GM18861 (cell line): Measurements from ENCODE around the gene MIA3.
"Not testable (repeated sequence)": the region's sequence is repeated elsewhere in the genome, so short reads cannot be mapped to it uniquely, and the experiment has no call there.

Experiments used
- ATAC-seq: cut with Tn5 transposase; IDR thresholded peaks from one replicate; pipeline ENCODE4 v1.9.1; 2021; ENCODE audit not compliant: unreplicated experiment

Gene MIA3, protein sequence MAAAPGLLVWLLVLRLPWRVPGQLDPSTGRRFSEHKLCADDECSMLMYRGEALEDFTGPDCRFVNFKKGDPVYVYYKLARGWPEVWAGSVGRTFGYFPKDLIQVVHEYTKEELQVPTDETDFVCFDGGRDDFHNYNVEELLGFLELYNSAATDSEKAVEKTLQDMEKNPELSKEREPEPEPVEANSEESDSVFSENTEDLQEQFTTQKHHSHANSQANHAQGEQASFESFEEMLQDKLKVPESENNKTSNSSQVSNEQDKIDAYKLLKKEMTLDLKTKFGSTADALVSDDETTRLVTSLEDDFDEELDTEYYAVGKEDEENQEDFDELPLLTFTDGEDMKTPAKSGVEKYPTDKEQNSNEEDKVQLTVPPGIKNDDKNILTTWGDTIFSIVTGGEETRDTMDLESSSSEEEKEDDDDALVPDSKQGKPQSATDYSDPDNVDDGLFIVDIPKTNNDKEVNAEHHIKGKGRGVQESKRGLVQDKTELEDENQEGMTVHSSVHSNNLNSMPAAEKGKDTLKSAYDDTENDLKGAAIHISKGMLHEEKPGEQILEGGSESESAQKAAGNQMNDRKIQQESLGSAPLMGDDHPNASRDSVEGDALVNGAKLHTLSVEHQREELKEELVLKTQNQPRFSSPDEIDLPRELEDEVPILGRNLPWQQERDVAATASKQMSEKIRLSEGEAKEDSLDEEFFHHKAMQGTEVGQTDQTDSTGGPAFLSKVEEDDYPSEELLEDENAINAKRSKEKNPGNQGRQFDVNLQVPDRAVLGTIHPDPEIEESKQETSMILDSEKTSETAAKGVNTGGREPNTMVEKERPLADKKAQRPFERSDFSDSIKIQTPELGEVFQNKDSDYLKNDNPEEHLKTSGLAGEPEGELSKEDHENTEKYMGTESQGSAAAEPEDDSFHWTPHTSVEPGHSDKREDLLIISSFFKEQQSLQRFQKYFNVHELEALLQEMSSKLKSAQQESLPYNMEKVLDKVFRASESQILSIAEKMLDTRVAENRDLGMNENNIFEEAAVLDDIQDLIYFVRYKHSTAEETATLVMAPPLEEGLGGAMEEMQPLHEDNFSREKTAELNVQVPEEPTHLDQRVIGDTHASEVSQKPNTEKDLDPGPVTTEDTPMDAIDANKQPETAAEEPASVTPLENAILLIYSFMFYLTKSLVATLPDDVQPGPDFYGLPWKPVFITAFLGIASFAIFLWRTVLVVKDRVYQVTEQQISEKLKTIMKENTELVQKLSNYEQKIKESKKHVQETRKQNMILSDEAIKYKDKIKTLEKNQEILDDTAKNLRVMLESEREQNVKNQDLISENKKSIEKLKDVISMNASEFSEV (N-terminal part only)

DNA sequence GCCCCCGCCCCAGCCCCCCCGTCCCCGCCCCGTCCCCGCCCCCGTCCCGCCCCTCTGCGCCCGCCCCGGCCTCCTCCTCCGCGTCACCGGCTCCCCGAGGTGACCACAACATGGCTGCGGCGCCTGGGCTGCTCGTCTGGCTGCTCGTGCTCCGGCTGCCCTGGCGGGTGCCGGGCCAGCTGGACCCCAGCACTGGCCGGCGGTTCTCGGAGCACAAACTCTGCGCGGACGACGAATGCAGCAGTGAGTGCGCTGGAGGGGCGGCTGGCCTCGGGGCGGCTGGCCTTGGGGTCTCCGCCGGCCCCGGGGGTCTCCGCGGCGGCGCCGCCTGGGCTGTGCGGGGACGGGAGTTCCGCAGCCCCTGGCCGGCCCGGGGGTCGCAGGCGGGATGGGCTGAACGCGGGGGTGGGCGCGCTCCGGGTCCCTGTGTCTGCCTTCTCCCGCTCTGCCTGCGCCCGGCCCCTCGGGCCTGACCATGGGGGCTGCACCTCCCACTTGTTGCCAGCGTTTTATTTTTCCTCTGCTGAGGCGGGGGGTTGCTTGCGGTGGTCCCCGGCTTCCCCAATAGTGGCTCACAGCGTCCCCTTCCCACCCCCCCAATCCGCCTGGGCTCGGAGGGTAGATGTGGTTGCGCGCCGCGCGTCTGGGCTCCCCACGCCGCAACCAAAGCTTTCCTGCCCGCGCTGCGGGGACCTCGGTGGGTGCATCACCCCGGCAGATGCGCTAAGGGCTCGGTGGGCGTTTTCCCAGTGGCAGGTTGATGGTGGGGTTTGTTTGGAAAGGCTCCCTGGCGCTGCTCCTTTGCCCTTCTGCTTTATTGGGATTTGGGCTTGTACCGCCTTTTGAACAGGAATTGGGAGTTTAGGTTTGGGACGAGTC lies at the start of gene MIA3:
Gene MIA3 (plus strand): TSS at position 97 of the 879 bp plus-strand sequence. CDS start 14 bp downstream, at position 111.
- ATAC-seq = peak; percentile 28

- ATAC-seq = no peak
Observed at GRCh38 chr1:222570837-222571236, 47.1 kb upstream of the MIA3 start.

GRCh38 chr1:222579316-222579715 lies 38.6 kb upstream of the MIA3 start:
- no peak for ATAC-seq

- ATAC-seq = peak; percentile 61
Observed at GRCh38 chr1:222582099-222582774, 35.7 kb upstream of the MIA3 start.

DNA sequence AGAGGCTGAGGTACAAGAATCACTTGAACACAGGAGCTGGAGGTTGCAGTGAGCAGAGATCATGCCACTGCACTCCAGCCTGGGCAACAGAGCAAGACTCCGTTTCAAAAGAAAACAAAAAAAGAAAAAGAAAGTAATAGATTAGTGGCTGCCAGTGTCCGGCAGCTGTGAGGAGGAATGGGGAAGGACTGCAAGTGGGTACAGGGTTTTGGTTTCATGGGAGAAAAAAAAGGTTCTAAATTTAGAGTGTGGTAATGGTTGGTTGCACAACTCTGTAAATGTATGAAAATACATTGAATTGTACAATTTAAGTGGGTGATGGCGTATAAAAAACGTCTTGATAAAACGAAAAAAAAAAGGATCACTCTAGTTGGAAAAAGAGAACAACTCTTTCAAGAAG lies 34.8 kb upstream of the MIA3 start:
- ATAC-seq = peak; percentile 91

DNA sequence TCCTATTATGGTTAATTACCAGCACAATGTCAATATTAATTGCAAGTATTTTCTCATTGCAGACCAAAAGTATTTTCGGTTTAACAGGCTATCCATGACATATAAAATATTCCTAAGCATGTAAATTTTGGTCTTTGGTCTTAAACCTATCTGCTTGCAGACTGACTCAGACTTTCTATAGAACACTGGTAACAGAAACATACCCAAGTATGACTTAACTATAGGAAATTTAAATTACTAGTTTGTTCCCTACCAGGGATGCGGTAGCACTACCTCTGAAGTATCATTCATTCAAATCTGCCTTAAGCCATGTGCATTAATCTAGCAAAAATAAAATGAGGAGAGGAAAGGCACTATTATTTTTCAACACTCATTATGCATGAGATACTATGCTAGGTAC lies 31.1 kb upstream of the MIA3 start:
- no peak for ATAC-seq

- no peak for ATAC-seq
Observed at GRCh38 chr1:222588135-222588534, 29.8 kb upstream of the MIA3 start.

DNA sequence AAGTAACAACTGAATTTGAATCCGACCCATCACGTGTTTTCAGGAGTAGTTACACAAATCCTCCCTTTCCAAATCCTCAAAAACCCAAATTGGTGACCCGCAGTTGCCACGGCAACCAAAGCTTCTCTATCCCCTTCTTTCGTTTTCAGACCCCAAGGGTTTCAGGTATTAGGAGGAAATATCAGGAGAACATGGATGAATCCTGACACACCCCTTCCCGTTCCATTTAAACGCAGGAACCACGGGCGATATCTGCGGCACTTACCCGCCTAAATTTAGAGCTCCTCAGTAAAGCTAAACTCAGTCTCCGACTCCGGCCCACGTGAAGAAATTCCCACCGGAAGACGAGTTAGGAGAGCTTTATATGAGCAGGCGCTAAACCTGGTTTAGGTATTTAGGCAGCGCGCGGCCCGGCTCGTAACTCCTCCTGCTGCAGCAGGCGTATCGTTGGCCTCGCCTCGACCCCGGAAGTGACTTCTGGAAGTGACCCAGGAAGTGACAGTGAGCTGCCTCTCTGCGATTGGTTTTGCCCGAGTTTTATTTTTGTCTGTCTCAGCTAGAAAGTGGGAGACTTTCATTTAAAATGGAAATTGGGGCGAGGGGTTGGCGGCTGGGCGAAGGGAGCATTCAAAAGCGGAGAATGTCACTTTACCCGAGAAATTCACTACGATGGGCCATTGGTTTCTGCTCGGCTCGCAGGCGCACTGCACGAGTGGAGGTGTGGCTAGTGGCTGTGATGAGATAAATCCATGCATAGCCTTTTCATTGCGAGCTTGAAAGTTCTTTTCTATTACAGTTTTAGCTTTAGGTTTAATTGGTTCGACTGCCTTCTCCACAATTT lies 28.2 kb upstream of the MIA3 start, which contains the start of gene TAF1A:
Gene TAF1A (minus strand): TSS at position 472 of the 841 bp plus-strand sequence.
- peak; percentile 94 for ATAC-seq

DNA sequence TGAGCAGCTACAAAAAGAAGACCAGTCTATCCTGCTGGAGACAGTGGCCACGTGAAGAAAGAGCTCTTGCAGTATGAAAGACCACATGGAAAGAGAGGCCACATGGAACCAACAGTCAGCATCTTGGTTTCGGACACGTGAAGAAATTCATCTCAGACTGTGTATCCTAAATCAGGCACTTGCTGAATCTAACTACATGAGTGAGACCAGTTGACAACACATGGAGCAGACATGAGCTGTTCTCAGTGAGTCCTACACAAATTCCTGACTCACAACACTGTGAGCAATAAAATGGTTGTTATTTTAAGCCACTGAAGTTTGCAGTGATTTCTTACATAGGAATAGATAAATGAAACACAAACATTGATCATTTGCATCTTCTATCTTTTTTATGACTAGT lies 25.7 kb upstream of the MIA3 start:
- no peak for ATAC-seq

DNA sequence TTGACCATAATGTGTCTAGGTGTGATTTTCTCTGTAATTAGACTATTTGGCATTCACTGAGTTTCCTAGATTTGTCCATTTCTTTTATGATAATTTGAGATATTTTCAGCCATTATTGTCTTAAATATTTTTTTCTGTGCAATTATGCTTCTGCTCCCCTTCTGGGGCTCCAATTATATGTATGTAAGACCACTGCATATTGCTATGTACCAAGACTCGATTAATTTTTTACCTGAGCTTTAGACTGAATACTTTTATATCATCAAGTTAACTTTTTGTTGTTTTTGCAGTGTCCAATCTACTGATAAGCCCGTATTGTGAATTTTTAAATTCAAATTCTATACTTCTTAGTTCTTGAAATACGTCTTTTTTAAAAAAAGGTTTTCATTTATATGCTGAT lies 23.1 kb upstream of the MIA3 start:
- ATAC-seq = no peak

DNA sequence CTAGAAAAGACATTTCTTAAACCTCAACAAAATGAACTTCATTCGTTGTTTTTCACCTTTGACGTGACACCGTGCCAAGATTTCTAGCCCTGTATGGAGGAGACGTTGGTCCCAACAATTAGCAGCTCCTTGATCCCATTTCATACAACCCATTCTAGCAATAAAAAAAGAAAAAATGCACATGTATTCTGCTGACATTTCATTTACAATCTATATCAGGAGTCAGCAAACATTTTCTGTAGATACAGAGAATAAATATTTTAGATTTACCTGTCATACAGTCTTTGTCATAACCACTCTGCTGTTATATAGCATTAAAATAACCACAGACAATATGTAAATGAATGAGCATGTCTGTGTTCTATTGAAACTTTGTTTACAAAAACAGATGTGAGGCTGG lies 21.2 kb upstream of the MIA3 start:
- ATAC-seq = no peak

DNA sequence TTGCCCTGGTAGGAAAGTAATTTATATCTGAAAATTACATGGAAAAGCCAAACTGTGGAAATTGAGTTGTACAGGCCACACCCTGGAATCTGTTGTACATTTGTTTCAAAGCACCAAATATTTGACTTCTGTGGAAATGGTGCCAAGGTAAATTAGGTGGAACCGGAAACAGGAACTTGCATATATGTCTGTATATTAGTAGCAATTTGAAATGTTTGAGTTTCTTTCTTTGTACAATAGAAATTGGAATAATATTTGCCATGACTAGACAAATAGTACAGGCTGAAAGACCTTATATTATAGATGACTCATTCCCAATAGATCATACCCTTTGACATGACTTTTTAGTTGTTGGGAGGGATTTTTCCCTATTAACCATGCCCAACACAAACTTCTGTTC lies 17.6 kb upstream of the MIA3 start:
- ATAC-seq = no peak

- no peak for ATAC-seq
Observed at GRCh38 chr1:222601257-222601656, 16.6 kb upstream of the MIA3 start.

- no peak for ATAC-seq
Observed at GRCh38 chr1:222606757-222607156, 11.1 kb upstream of the MIA3 start.

DNA sequence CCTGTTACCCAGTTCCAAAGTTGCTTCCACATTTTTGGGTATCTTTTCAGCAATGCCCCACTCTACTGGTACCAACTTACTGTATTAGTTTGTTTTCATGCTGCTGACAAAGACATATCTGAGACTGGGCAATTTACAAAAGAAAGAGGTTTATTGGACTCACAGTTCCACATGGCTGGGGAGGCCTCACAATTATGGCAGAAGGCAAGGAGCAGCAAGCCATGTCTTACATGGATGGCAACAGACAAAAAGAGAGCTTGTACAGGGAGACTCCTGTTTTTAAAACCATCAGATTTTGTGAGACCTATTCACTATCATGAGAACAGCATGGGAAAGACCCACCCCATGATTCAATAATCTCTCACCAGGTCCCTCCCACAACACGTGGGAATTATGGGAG lies 8.8 kb upstream of the MIA3 start:
- not testable (repeated sequence) for ATAC-seq

DNA sequence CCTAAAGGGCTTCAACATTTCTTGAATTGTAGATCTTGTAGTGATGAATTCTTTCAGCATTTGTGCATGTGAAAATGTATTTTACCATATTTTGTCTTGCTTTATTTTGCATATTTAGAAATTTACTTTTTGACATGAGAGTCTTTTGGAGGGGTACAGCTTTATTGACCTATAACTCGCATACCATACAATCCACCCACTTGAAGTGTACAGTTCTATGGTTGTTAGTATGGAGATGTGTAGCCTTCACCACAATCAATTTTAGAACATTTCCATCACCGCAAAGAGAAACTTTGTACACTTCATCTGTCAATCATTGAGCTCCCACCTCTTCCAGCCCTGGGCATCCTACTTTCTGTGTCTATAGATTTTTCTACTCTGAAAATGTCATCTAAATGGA lies 7.2 kb upstream of the MIA3 start:
- ATAC-seq = no peak

DNA sequence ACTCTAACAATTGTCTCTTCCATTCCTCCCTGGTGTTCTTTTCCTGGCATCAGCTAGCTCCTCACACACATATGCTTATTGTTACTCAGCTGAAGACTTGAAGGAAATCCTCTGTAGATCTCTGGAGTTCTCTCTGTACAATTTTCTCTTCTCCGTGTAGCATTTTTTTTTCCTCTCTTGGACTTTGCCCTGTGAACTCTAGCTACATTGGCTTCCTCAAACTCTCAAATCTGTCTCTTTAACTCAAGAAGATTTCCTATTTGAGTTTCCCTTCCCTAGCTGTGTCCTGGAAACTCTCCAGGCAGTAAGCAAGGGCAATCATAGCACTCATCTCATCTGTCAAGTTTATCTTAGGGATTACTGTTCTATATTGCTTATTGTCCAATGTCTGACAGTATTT lies 4.3 kb upstream of the MIA3 start:
- ATAC-seq = no peak

DNA sequence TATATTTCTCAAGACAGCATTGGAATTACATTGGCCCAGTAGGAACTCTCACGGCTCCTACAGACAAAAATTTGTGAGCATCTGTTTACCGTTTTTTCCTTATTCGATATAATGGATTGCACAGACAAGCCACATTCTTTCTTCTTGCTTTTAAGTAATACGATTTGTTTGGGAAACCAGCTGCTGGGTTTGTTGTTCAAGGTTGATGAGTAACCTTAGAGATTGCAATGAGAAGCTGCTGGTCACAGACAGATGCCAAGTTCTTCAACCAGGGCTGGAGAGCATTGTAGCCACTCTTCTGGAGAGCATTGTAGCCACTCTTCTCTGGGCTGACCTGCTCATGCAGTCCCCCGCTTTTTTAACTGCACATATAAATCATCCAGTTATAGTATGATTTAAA lies 1.4 kb upstream of the MIA3 start:
- ATAC-seq = no peak
